ENCODE data around the gene CSRNP2. TPM values are rescaled to one million over a fixed set of nuclear protein-coding genes. Genes with fewer than 3 reads are reported as not detected.

CSRNP2 gene
- total and polyA plus RNA-seq, 2 donors (not counting 1 experiment from before 2014, with no cell fraction given): 19.8 to 21.4 TPM

DNA sequence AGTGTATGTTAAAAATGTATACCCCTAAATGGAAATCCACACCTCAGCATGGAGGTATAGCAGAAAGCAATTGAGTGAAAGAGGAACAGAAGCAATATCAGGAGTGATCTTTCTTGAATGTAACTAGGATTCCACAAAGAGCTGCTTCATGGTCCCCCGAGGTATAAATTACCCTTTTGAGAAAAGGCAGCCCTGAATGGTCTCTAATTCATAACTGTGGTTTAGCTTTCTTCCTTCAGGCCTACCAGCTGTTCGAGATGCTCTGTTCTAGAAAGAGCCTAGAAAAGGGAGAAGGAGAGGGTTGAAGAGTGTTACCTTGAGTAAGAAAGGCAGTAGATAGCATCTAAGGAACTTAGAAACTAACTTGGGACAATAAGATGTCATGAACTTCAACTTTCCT lies 42.9 kb upstream of the CSRNP2 start:
- no peak overlapping the region for H3K9ac ChIP-seq (ENCODE audit: insufficient read depth, low read length)
- DNase-seq (ENCODE audit: low read depth in 2 of 2): no peak

DNA sequence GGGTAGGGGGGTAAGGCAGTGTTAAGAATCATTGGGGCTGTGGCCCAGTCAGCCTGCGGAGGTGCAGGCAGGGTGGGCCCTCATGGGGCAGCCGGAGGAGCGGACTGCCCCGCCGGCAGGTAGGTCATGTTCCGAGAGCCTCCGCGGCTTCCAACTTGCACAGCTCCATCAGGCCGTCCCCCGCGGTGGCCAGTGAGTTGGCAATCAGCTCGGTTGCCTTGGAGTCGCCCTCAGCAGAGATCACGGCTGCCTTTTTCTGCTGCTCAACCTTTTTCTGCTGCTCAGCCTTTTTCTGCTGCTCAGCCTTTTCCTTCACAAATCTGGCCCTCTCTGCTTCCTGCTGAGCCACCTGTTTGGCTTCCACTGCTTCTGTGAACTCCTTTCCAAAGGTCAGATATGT lies 41.1 kb upstream of the CSRNP2 start:
- TF ChIP-seq, protein P1, sequence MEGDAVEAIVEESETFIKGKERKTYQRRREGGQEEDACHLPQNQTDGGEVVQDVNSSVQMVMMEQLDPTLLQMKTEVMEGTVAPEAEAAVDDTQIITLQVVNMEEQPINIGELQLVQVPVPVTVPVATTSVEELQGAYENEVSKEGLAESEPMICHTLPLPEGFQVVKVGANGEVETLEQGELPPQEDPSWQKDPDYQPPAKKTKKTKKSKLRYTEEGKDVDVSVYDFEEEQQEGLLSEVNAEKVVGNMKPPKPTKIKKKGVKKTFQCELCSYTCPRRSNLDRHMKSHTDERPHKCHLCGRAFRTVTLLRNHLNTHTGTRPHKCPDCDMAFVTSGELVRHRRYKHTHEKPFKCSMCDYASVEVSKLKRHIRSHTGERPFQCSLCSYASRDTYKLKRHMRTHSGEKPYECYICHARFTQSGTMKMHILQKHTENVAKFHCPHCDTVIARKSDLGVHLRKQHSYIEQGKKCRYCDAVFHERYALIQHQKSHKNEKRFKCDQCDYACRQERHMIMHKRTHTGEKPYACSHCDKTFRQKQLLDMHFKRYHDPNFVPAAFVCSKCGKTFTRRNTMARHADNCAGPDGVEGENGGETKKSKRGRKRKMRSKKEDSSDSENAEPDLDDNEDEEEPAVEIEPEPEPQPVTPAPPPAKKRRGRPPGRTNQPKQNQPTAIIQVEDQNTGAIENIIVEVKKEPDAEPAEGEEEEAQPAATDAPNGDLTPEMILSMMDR (conservative IDR thresholded peaks at IDR 0.05 in 1 of 2, IDR thresholded peaks at IDR 0.05 in 1 of 2; ENCODE audit: low read depth in 1 of 2, low read length in 2 of 2): no peak
- no peak for TF ChIP-seq EZH2 (IDR thresholded peaks at IDR 0.05; ENCODE audit: low read length, missing control alignments)
- H4K20me1 ChIP-seq (ENCODE audit: control insufficient read depth, extremely low read depth, insufficient read depth, low read length): no peaks in the 10 kb centered on the region
- no peak overlapping the region for H3K4me2 ChIP-seq (ENCODE audit: extremely low read depth, insufficient read depth, low read length)
- H3K27ac ChIP-seq (ENCODE audit: insufficient read depth, low read length): no peak overlapping the region
- H3K9ac ChIP-seq (ENCODE audit: insufficient read depth, low read length): no peak overlapping the region
- H3K4me1 ChIP-seq (ENCODE audit: control insufficient read depth, extremely low read depth, insufficient read depth, low read length): no peaks in the 10 kb centered on the region
- DNase-seq (ENCODE audit: low read depth in 2 of 2): no peak
- H3K36me3 ChIP-seq (ENCODE audit: control insufficient read depth, insufficient read depth, low read length): peaks cover 3% of the 10 kb centered on the region
- H3K79me2 ChIP-seq (ENCODE audit: control insufficient read depth, insufficient read depth, low read length): no peaks in the 10 kb centered on the region
- H3K27me3 ChIP-seq (ENCODE audit: control insufficient read depth, insufficient read depth, low read length): no peaks in the 10 kb centered on the region
- H3K9me3 ChIP-seq (ENCODE audit: control insufficient read depth, insufficient read depth, low read depth, low read length): no peaks in the 10 kb centered on the region
- no peak overlapping the region for H2AFZ ChIP-seq (ENCODE audit: low read length)
- H3K4me3 ChIP-seq (replicated peaks in 1 of 4; ENCODE audit: control extremely low read depth in 1 of 4, insufficient read depth in 1 of 4, low read depth in 3 of 4, low read length in 4 of 4): no peak overlapping the region

More for the DNA sequence above, 42.9 kb upstream of the CSRNP2 start:
- Histone ChIP-seq H3K4me3 (replicated peaks in 1 of 4; ENCODE audit: control extremely low read depth in 1 of 4, insufficient read depth in 1 of 4, low read depth in 3 of 4, low read length in 4 of 4) (no peak overlapping the region), H4K20me1 (ENCODE audit: control insufficient read depth, extremely low read depth, insufficient read depth, low read length) (no peaks in the 10 kb centered on the region), H3K27ac (ENCODE audit: insufficient read depth, low read length) (no peak overlapping the region), H3K4me1 (ENCODE audit: control insufficient read depth, extremely low read depth, insufficient read depth, low read length) (no peaks in the 10 kb centered on the region), H3K4me2 (ENCODE audit: extremely low read depth, insufficient read depth, low read length) (no peak overlapping the region), H3K9me3 (ENCODE audit: control insufficient read depth, insufficient read depth, low read depth, low read length) (no peaks in the 10 kb centered on the region), H3K79me2 (ENCODE audit: control insufficient read depth, insufficient read depth, low read length) (no peaks in the 10 kb centered on the region), H3K36me3 (ENCODE audit: control insufficient read depth, insufficient read depth, low read length) (peaks cover 3% of the 10 kb centered on the region), H2AFZ (ENCODE audit: low read length) (no peak overlapping the region), H3K27me3 (ENCODE audit: control insufficient read depth, insufficient read depth, low read length) (no peaks in the 10 kb centered on the region)
- TF ChIP-seq EZH2 (IDR thresholded peaks at IDR 0.05; ENCODE audit: low read length, missing control alignments): no peak
- TF ChIP-seq, protein P1 (conservative IDR thresholded peaks at IDR 0.05 in 1 of 2, IDR thresholded peaks at IDR 0.05 in 1 of 2; ENCODE audit: low read depth in 1 of 2, low read length in 2 of 2): no peak

DNA sequence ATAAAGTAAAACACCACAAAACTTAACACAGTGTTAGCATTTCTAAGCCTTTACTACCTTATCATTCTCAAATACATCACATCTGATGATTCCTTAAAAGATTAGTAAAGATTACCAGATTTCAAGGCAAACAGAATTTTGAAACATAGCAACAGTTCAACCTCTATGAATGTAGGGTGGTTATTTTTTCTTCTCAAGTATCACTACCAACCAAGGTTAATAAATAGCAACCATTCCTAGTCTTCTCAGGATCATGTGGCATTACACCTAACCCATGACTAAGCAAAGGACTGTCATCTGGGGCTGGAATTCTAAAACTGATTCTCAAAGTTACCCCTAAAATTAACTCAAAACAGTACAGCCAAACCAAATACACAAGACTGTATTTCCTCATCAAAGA lies 39.4 kb upstream of the CSRNP2 start:
- H3K4me1 ChIP-seq (ENCODE audit: control insufficient read depth, extremely low read depth, insufficient read depth, low read length): no peaks in the 10 kb centered on the region
- peaks cover 3% of the 10 kb centered on the region for H3K36me3 ChIP-seq (ENCODE audit: control insufficient read depth, insufficient read depth, low read length)
- no peak for TF ChIP-seq EZH2 (IDR thresholded peaks at IDR 0.05; ENCODE audit: low read length, missing control alignments)
- TF ChIP-seq, protein P1 (conservative IDR thresholded peaks at IDR 0.05 in 1 of 2, IDR thresholded peaks at IDR 0.05 in 1 of 2; ENCODE audit: low read depth in 1 of 2, low read length in 2 of 2): no peak
- peak in 1 of 2 donors; percentile 6 for DNase-seq (ENCODE audit: low read depth in 2 of 2)
- no peaks in the 10 kb centered on the region for H4K20me1 ChIP-seq (ENCODE audit: control insufficient read depth, extremely low read depth, insufficient read depth, low read length)
- H3K27me3 ChIP-seq (ENCODE audit: control insufficient read depth, insufficient read depth, low read length): no peaks in the 10 kb centered on the region
- H3K4me2 ChIP-seq (ENCODE audit: extremely low read depth, insufficient read depth, low read length): no peak overlapping the region
- H3K9me3 ChIP-seq (ENCODE audit: control insufficient read depth, insufficient read depth, low read depth, low read length): no peaks in the 10 kb centered on the region
- no peak overlapping the region for H3K27ac ChIP-seq (ENCODE audit: insufficient read depth, low read length)
- H3K9ac ChIP-seq (ENCODE audit: insufficient read depth, low read length): no peak overlapping the region
- H3K79me2 ChIP-seq (ENCODE audit: control insufficient read depth, insufficient read depth, low read length): no peaks in the 10 kb centered on the region
- H3K4me3 ChIP-seq (replicated peaks in 1 of 4; ENCODE audit: control extremely low read depth in 1 of 4, insufficient read depth in 1 of 4, low read depth in 3 of 4, low read length in 4 of 4): no peak overlapping the region
- H2AFZ ChIP-seq (ENCODE audit: low read length): no peak overlapping the region

All from fibroblast of lung (primary cell).